IMR-90 (cell line): ENCODE results near the gene STAMBPL1. TPM values are rescaled to one million over a fixed set of nuclear protein-coding genes. Genes with fewer than 3 reads are reported as not detected.

ENCODE experiments used
- ATAC-seq: fragments of 200-7000 bp; cut with Tn5 transposase; 2 replicates; pipeline ENCODE4 v1.9.1; 2020; ENCODE audit warnings: low read depth, mild to moderate bottlenecking, moderate library complexity
- BruUV-seq: library from RNA; stranded (reverse); fragments of 400-500 nt; replicated peaks from 2 replicates; lab custom pipeline; 2021; lab: Mats Ljungman, UMichigan
- CTCF ChIA-PET: fragments of 300-600 bp; formaldehyde crosslinking; extraction: SDS; loops from one replicate; lab custom pipeline; 2021; ENCODE audit warnings: antibody characterized with exemption; lab: Yijun Ruan, JAX
- POLR2A ChIA-PET: fragments of 300-600 bp; sonication (Branson Sonifier 250); formaldehyde crosslinking; loops from one replicate; lab custom pipeline; 2022; ENCODE audit warnings: antibody characterized with exemption; ENCODE audit not compliant: unreplicated experiment; lab: Charles Lee
- DNase-seq: peaks from one replicate; pipeline ENCODE4 v3.0.0; 2013
- H2AFZ ChIP-seq: replicated peaks from 2 replicates; pipeline ENCODE3; 2013; ENCODE audit warnings: low read length, mild to moderate bottlenecking; ENCODE audit not compliant: poor library complexity
- H2AK5ac ChIP-seq: 2 replicates; pipeline ENCODE4 v1.6.1; 2013; ENCODE audit warnings: low read depth, low read length, inconsistent platforms
- H2AK9ac ChIP-seq: replicated peaks from 2 replicates; pipeline ENCODE3; 2013; ENCODE audit warnings: mild to moderate bottlenecking, low read depth, low read length, moderate library complexity; ENCODE audit not compliant: poor library complexity
- H2BK120ac ChIP-seq: 2 replicates; pipeline ENCODE4 v1.6.1; 2013; ENCODE audit warnings: low read depth, low read length, inconsistent platforms
- H2BK15ac ChIP-seq: 3 replicates; pipeline ENCODE4 v1.6.1; 2013; ENCODE audit warnings: low read depth, low read length, inconsistent platforms
- H2BK20ac ChIP-seq: 2 replicates; pipeline ENCODE4 v1.6.1; 2013; ENCODE audit warnings: low read depth, mild to moderate bottlenecking, inconsistent platforms, low read length, moderate library complexity
- H2BK5ac ChIP-seq: 2 replicates; pipeline ENCODE4 v1.6.1; 2013; ENCODE audit warnings: mild to moderate bottlenecking, low read depth, low read length, inconsistent platforms; ENCODE audit not compliant: poor library complexity, severe bottlenecking
- H3K14ac ChIP-seq: replicated peaks from 2 replicates; pipeline ENCODE4 v1.6.1; 2013; ENCODE audit warnings: low read depth, low read length, inconsistent platforms
- H3K18ac ChIP-seq: 2 replicates; pipeline ENCODE4 v1.6.1; 2013; ENCODE audit warnings: low read depth, low read length, control low read depth
- H3K23ac ChIP-seq: 2 replicates; pipeline ENCODE4 v1.6.1; 2013; ENCODE audit warnings: low read depth, low read length, inconsistent platforms
- H3K27ac ChIP-seq: 2 replicates; pipeline ENCODE4 v1.5.1; 2013; ENCODE audit warnings: mild to moderate bottlenecking, control low read depth, low read length; ENCODE audit not compliant: insufficient read depth
- H3K27me3 ChIP-seq: 2 replicates; pipeline ENCODE4 v1.6.1; 2013; ENCODE audit warnings: low read length; ENCODE audit not compliant: control insufficient read depth, insufficient read depth
- H3K36me3 ChIP-seq: 2 replicates; pipeline ENCODE4 v1.6.1; 2013; ENCODE audit warnings: low read length, mixed read lengths; ENCODE audit not compliant: control insufficient read depth, insufficient read depth
- H3K4ac ChIP-seq: 2 replicates; pipeline ENCODE4 v1.6.1; 2013; ENCODE audit warnings: low read depth, low read length, inconsistent platforms
- H3K4me1 ChIP-seq: 2 replicates; pipeline ENCODE4 v1.6.1; 2013; ENCODE audit warnings: low read length, mixed read lengths; ENCODE audit not compliant: control insufficient read depth, insufficient read depth
- H3K4me2 ChIP-seq: 2 replicates; pipeline ENCODE4 v1.6.1; 2013; ENCODE audit warnings: low read depth, mild to moderate bottlenecking, control low read depth, low read length, moderate library complexity
- H3K4me3 ChIP-seq: 2 replicates; pipeline ENCODE4 v1.5.1; 2013; ENCODE audit warnings: low read depth, mild to moderate bottlenecking, control low read depth, low read length, moderate library complexity; ENCODE audit not compliant: insufficient read depth
- H3K56ac ChIP-seq: 2 replicates; pipeline ENCODE4 v1.6.1; 2013; ENCODE audit warnings: low read length, inconsistent platforms; ENCODE audit not compliant: insufficient read depth; ENCODE audit errors: extremely low read depth
- H3K79me1 ChIP-seq, 2 experiments: 2 replicates each; pipeline ENCODE4 v1.6.1; 2013; ENCODE audit warnings: low read length in 2 of 2, inconsistent platforms in 1 of 2, low read depth in 1 of 2
- H3K9ac ChIP-seq: 2 replicates; pipeline ENCODE4 v1.6.1; 2013; ENCODE audit warnings: low read depth, low read length, control low read depth
- H3K9me1 ChIP-seq: 2 replicates; pipeline ENCODE4 v1.6.1; 2013; ENCODE audit warnings: low read length, inconsistent platforms; ENCODE audit not compliant: insufficient read depth
- H3K9me3 ChIP-seq: 2 replicates; pipeline ENCODE4 v1.6.1; 2013; ENCODE audit warnings: low read length; ENCODE audit not compliant: control insufficient read depth, insufficient read depth
- H4K20me1 ChIP-seq: 2 replicates; pipeline ENCODE4 v1.6.1; 2013; ENCODE audit warnings: low read length, inconsistent platforms; ENCODE audit not compliant: insufficient read depth
- H4K5ac ChIP-seq: 2 replicates; pipeline ENCODE4 v1.6.1; 2013; ENCODE audit warnings: mild to moderate bottlenecking, low read depth, low read length, control low read depth
- H4K8ac ChIP-seq, 2 experiments: 2 replicates each; pipeline ENCODE4 v1.6.1; 2013; ENCODE audit warnings: low read depth in 2 of 2, low read length in 2 of 2, control low read depth in 1 of 2, inconsistent platforms in 1 of 2
- H4K91ac ChIP-seq: 2 replicates; pipeline ENCODE4 v1.6.1; 2013; ENCODE audit warnings: low read depth, low read length, inconsistent platforms; ENCODE audit not compliant: insufficient read depth
- CEBPB ChIP-seq: IDR thresholded peaks from 2 replicates; pipeline ENCODE4 v1.6.1; 2012; ENCODE audit warnings: low read depth, low read length, improper control_type of control experiment
- CHD1 ChIP-seq: IDR thresholded peaks from 2 replicates; pipeline ENCODE4 v1.6.1; 2012; ENCODE audit warnings: low read depth, low read length, improper control_type of control experiment
- FOS ChIP-seq: fragments of 150-350 bp; IDR thresholded peaks from 2 replicates; pipeline ENCODE4 v1.6.1; 2016; ENCODE audit warnings: low read depth, low read length
- NFE2L2 ChIP-seq: fragments of 150-350 bp; IDR thresholded peaks from 2 replicates; pipeline ENCODE4 v1.6.1; 2016; ENCODE audit warnings: low read depth, mild to moderate bottlenecking, low read length
- RAD21 ChIP-seq: IDR thresholded peaks from 2 replicates; pipeline ENCODE4 v1.6.1; 2012; ENCODE audit warnings: low read length, improper control_type of control experiment
- RCOR1 ChIP-seq: IDR thresholded peaks from 2 replicates; pipeline ENCODE4 v1.6.1; 2012; ENCODE audit warnings: mild to moderate bottlenecking, low read length, improper control_type of control experiment; ENCODE audit not compliant: insufficient replicate concordance
- WGBS, 2 experiments: methylation state at CpG; one replicate each; pipeline versions ENCODE4 v1.1.5 to v1.1.7; 2013; ENCODE audit warnings: missing lambda C conversion rate in 2 of 2; ENCODE audit not compliant: insufficient read length in 1 of 2; ENCODE audit errors: extremely low coverage in 2 of 2; 5-methylcytosine and 5-hydroxymethylcytosine counted together
- dilution Hi-C: fragments of 300-500 bp; cut with HindIII; formaldehyde crosslinking; loops from one replicate; pipeline ENCODE4 v1.14.3; 2018; ENCODE audit warnings: low sequenced_read_pairs; ENCODE audit not compliant: unreplicated experiment
- in situ Hi-C: fragments of 300-500 bp; cut with MboI; formaldehyde crosslinking; loops from 3 replicates; pipeline ENCODE4 v1.14.3; 2019; ENCODE audit warnings: low sequenced_read_pairs, inconsistent platforms, mixed read lengths
- intact Hi-C: fragments of 100-400 bp; cut with micrococcal nuclease; formaldehyde crosslinking; loops from 2 replicates; pipeline ENCODE4 v1.10.0; 2022
- polyA plus RNA-seq, 3 experiments: library from polyadenylated mRNA; depleted of rRNA; stranded (reverse); fragments of >200 nt; gene quantifications; 2 replicates each; pipeline ENCODE4 v1.2.3, GENCODE V29; 2012; ENCODE audit warnings: low replicate concordance in 1 of 3
- total RNA-seq: library from RNA; depleted of rRNA; stranded (reverse); fragments of >200 nt; gene quantifications from 2 replicates; pipeline ENCODE4 v1.2.3, GENCODE V29; 2012

Gene STAMBPL1
- total and polyA plus RNA-seq, 2 of the 4 experiments (the other 2 are of a cell fraction) = 26.8 to 28.1 TPM

DNA sequence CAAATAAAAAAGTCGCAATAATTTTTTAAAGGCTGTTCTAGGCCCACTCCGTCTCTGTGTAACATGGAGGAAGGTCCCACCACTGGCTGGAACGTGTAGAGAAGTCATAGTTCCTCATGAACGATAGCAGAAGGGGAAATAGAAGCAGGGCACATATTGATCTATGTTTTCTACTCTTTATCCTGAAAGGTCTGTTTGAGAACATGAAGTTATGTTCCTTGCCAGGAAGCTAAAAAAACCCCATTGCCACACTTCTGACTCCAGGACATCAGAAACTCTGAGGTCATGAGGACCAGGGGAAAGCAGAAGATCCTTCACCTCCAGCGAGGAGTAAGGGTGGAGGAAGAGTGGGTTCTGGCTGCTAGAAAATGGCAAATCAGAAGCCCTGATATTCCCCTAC is 39.2 kb upstream of the STAMBPL1 start:
- H2BK15ac ChIP-seq = no peak overlapping the region
- H4K20me1 ChIP-seq = no peaks in the 10 kb centered on the region
- H3K4me2 ChIP-seq = no peak overlapping the region
- no peak overlapping the region for H3K56ac ChIP-seq
- DNase-seq (no peak), ATAC-seq (no peak)
- no peaks in the 10 kb centered on the region for H3K4me1 ChIP-seq
- intact Hi-C loops (no loop called here), dilution Hi-C loops (no loop called here), in situ Hi-C loops (no loop called here)
- no peaks in the 10 kb centered on the region for H3K9me1 ChIP-seq
- ChIA-PET CTCF (no interaction called here), POLR2A (no interaction called here)
- no peak overlapping the region for H3K4ac ChIP-seq
- no peaks in the 10 kb centered on the region for H3K27me3 ChIP-seq
- H4K5ac ChIP-seq = no peak overlapping the region
- no peak overlapping the region for H2AK5ac ChIP-seq
- no peaks in the 10 kb centered on the region for H3K9me3 ChIP-seq
- H2AFZ ChIP-seq = no peak overlapping the region
- H3K36me3 ChIP-seq = no peaks in the 10 kb centered on the region
- no peak overlapping the region for H2BK120ac ChIP-seq
- H4K91ac ChIP-seq = no peak overlapping the region
- H4K8ac ChIP-seq = no peak overlapping the region
- H3K4me3 ChIP-seq = no peak overlapping the region
- no peak overlapping the region for H3K14ac ChIP-seq
- H3K27ac ChIP-seq = no peak overlapping the region
- WGBS, 2 experiments = no CpG with 5 or more reads among the region's 5 CpGs
- H3K23ac ChIP-seq = no peak overlapping the region
- no TSS peak for BruUV-seq
- no peak overlapping the region for H2AK9ac ChIP-seq
- no peak overlapping the region for H2BK5ac ChIP-seq
- H2BK20ac ChIP-seq = no peak overlapping the region
- no peak overlapping the region for H3K9ac ChIP-seq
- H3K18ac ChIP-seq = no peak overlapping the region
- H3K79me1 ChIP-seq = no peaks in the 10 kb centered on the region
- no peak for TF ChIP-seq CEBPB
- TF ChIP-seq RCOR1 = no peak
- no peak for TF ChIP-seq RAD21
- no peak for TF ChIP-seq FOS
- TF ChIP-seq CHD1 = no peak
- TF ChIP-seq NFE2L2 = no peak
